Measurements from ENCODE around the gene WDR18.

DNA sequence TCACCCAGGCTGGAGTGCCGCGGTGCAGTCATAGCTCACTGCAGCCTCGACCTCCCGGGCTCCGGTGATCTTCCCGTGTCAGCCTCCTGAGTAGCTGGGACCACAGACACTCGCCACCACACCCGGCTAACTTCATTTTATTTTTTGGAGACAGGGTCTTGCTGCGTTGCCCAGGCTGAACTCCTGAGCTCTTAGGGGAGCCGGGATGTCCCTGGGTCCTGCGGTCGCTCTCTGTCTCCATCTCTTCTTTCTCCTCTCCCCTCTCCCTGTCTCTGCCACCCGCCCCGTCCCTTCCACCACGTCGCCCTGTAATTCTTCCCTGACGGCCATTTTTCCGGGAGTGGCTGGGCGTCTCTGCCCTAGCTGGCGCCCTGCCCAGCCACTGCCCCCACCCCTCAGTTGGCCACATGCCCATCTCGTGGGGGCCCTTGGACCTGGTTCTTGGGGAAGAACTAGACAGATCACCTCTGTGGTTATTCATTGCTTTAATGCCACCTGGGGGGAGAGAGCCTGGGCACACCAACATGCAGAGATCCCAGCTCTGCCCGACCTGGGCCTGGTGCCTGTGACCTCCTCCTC is 39.4 kb upstream of the WDR18 start:
- TF ChIP-seq, protein P1, sequence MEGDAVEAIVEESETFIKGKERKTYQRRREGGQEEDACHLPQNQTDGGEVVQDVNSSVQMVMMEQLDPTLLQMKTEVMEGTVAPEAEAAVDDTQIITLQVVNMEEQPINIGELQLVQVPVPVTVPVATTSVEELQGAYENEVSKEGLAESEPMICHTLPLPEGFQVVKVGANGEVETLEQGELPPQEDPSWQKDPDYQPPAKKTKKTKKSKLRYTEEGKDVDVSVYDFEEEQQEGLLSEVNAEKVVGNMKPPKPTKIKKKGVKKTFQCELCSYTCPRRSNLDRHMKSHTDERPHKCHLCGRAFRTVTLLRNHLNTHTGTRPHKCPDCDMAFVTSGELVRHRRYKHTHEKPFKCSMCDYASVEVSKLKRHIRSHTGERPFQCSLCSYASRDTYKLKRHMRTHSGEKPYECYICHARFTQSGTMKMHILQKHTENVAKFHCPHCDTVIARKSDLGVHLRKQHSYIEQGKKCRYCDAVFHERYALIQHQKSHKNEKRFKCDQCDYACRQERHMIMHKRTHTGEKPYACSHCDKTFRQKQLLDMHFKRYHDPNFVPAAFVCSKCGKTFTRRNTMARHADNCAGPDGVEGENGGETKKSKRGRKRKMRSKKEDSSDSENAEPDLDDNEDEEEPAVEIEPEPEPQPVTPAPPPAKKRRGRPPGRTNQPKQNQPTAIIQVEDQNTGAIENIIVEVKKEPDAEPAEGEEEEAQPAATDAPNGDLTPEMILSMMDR (IDR thresholded peaks at IDR 0.05; ENCODE audit: low read depth, low read length), result no peak
- TF ChIP-seq POLR2A (IDR thresholded peaks at IDR 0.05; ENCODE audit: extremely low read depth, insufficient read length) (no peak), MYC (IDR thresholded peaks at IDR 0.05; ENCODE audit: low read depth, low read length) (no peak)
- TF ChIP-seq, protein P2, sequence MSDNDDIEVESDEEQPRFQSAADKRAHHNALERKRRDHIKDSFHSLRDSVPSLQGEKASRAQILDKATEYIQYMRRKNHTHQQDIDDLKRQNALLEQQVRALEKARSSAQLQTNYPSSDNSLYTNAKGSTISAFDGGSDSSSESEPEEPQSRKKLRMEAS (IDR thresholded peaks at IDR 0.05; ENCODE audit: low read depth, low read length), result no peak
